GM12872 (cell line): ENCODE measurements around the gene RALY.

Source experiments
- TF ChIP-seq, protein P1 (sequence below): IDR thresholded peaks from 3 replicates; pipeline ENCODE4 v1.5.1; 2011; ENCODE audit warnings: low read depth, mild to moderate bottlenecking, low read length, moderate library complexity; ENCODE audit not compliant: insufficient read depth

Gene RALY

DNA sequence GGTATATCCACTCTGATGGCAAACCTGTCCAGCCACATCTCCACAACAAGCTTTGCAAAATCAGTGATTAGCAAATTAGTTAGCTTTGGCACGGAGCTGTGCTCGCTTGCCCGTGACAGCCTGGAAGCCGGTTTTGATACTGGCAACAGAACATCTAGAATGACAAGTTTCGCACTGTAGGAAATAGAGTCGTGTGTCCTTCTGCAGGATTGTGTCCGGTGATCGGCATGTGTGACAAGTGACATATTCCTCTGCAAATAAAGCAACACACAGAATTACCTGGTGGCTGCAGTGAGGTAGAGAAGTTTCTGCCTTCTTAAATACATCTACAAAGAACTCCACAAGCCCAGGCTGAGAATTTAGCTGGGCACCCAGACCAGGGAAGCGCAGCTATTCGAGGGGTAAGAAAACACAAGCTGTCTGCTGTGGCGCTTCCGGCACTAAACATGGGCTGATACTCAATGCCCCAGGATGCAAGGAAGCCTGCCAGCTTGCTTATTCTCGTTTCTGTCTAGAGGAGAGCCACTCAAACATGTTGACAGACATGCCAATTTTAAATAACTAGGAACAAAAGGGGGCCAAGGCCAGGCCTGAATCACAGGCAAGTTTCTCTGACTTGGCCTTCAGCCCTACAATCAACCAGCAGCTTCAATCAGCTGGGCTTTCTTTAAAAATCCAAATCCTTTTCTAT, 96.1 kb downstream of the RALY start:
- TF ChIP-seq, protein P1, sequence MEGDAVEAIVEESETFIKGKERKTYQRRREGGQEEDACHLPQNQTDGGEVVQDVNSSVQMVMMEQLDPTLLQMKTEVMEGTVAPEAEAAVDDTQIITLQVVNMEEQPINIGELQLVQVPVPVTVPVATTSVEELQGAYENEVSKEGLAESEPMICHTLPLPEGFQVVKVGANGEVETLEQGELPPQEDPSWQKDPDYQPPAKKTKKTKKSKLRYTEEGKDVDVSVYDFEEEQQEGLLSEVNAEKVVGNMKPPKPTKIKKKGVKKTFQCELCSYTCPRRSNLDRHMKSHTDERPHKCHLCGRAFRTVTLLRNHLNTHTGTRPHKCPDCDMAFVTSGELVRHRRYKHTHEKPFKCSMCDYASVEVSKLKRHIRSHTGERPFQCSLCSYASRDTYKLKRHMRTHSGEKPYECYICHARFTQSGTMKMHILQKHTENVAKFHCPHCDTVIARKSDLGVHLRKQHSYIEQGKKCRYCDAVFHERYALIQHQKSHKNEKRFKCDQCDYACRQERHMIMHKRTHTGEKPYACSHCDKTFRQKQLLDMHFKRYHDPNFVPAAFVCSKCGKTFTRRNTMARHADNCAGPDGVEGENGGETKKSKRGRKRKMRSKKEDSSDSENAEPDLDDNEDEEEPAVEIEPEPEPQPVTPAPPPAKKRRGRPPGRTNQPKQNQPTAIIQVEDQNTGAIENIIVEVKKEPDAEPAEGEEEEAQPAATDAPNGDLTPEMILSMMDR: no peak

DNA sequence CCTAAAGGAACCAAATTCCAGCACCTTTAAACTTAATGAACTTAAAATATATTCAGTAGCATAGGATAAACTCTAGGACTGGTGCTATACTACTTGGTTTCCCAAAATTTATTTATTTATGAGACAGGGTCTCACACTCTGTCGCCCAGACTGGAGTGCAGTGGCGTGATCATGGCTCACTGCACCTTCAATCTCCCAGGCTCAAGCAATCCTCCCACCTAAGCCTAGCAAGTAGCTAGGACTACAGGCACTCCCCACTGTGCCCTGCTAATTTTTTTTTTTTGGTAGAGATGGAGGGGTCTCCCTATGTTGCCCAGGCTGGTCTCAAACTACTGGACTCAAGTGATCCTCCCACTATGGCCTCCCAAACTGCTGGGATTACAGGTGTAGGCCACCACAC, 96.9 kb downstream of the RALY start:
- TF ChIP-seq, protein P1: no peak

DNA sequence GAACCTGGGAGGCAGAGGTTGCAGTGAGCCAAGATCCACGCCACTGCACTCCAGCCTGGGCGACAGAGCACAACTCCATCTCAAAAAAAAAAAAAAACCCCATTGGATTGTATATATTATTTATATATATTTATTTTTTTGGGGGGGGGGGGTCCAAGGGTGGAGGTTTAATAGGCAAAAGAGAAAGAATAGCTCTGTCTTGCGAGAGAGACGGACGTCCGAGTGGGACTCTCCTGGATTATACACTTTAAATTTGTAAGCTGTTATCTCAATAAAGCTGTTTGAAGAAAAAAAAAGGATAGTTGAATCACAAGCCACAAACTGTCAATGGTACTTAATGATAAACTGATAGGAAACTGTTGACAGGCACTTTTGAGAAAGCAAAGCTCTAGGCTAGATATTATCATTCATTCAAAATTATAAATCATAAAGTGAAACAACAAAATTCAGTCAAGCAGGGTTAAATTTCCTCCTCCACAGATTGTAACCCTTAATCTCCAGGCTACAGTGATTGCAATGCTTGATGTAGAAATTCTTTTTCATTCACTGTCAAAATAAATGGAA, 98.0 kb downstream of the RALY start:
- TF ChIP-seq, protein P1: no peak

DNA sequence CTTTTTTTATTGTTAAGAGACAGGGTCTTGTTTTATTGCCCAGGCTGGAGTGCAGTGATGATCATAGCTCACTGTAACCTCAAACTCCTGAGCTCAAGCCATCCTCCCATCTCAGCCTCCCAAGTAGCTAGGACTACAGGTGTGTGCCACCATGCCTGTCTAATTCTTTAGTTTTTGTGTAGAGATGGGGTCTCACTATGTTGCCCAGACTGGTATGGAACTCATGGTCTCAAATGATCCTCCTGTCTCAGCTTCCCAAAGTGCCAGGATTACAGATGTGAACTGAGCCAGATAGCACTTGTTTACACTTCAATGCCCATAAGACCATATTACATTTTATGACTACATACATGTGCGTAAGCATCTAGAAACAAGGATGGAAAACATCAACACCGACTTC, 100.2 kb downstream of the RALY start:
- TF ChIP-seq, protein P1: no peak

DNA sequence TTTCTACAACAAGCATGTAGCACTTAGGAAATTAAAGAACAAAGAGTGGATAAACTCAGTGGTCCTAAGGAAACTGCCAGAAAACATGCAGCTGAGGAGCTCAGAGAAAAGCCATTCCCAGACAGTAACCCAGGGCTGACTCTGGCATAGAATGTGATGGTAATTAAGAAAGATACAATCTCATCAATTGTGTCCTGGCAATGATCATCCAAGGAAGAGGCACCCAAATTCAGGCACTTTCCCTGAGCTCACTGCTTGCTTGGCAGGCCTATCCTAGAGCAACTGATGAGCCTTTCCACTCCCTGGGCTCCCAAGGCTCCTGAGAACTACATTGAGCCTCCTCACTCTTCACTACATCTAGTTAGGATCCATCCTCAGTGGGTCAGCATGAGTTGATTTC, 102.1 kb downstream of the RALY start:
- TF ChIP-seq, protein P1: no peak

DNA sequence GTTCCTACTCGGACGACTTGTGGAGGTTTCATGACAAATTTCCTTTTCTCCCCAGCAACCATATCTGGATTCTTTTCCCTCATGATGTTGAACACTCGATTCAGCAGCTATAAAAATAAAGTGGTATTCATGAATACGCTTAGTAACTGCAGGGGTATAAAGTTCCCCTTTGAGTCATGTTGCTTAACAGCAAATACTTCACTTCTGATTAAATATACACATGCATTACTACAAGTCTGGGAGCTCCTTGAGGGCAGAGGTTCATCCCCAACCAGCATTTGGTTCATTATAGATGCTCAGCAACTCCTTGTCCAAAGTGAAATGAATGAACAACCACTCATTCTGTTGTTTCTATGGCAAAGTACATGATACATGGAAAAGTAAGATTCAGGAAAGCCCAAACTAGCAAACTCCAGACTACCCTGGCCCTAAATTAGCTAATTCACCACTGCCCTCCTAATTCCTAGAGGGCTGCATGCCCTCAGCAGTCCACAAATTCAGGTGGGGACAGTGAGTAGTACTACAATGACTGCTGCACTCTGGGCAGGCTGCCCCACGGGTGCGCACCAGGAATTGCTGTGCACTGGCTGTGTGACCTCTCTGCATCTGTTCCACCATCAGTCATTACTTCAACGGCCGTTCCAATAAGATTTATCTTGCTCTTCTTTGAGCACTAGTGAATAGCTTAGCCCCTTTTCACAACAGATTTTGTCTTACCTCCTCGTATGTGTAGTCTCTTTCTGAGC, 103.2 kb downstream of the RALY start:
- TF ChIP-seq, protein P1: no peak

DNA sequence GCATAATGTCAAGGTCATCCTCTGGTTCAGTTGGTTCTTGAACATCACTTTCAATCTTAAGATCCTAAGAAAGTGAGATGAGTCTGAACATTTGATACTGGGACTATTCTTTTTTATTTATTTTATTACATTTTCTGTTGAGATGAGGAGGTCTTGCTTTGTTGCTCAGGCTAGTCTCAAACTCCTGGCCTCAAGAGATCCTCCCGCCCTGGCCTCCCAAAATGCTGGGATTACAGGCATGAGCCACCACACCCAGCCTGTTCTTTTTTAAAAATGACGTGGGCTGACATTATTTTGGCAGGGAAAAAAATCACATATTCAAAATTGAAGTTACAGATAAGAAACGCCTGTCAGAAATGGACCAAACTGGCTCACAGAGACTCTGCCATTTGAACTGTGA, 104.9 kb downstream of the RALY start:
- TF ChIP-seq, protein P1: no peak
